ENCODE data around the gene ACACB.

DNA sequence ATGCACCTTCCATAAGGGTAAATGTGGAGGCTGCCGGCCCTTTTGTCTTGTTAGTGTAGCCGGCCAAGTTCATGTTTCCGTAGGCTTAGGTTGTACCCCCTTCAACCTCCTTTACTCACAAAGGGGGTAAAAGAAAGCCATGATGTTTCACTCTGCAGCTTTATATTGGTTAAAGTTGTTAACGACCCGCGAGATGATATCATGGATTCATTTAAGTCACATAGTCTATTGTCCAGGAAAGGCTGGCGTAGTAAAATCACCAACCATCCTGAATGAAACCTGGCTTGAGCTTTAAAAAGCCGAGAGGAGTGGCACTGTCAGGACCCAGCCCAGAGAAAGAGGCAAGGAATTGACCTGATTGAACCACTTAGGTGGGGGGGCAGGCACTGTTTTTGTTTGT, 17.7 kb upstream of the ACACB start:
- TF ChIP-seq, protein P1, sequence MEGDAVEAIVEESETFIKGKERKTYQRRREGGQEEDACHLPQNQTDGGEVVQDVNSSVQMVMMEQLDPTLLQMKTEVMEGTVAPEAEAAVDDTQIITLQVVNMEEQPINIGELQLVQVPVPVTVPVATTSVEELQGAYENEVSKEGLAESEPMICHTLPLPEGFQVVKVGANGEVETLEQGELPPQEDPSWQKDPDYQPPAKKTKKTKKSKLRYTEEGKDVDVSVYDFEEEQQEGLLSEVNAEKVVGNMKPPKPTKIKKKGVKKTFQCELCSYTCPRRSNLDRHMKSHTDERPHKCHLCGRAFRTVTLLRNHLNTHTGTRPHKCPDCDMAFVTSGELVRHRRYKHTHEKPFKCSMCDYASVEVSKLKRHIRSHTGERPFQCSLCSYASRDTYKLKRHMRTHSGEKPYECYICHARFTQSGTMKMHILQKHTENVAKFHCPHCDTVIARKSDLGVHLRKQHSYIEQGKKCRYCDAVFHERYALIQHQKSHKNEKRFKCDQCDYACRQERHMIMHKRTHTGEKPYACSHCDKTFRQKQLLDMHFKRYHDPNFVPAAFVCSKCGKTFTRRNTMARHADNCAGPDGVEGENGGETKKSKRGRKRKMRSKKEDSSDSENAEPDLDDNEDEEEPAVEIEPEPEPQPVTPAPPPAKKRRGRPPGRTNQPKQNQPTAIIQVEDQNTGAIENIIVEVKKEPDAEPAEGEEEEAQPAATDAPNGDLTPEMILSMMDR (IDR thresholded peaks at IDR 0.05): no peak
- TF ChIP-seq POLR2A (IDR thresholded peaks at IDR 0.05) (no peak), EP300 (IDR thresholded peaks at IDR 0.05) (no peak)

All from tibial nerve (tissue), 4 donors.